ENCODE data around the gene UBXN2A.

DNA sequence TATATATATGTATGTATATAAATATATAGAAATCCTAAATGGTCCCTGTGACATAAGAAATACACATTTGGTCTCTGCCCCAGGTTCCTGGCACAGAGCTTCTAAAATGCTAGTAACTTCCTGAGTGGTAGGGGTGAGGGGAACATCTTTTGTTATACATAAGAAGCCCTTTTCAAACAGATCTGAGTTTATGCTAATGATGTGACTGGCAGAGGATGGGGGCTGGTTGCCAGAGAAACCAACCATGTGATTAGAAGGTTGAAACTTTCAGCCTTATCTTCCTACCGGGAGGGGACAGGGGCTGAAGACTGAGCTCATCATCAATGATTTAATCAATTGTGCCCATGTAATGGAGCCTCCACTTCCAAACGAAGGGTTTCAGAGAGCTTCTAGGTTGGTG is 86.0 kb downstream of the UBXN2A start:
- TF ChIP-seq EZH2phosphoT487 (IDR thresholded peaks at IDR 0.05; ENCODE audit: insufficient read depth, low read depth) (no peak), EZH2 (IDR thresholded peaks at IDR 0.05; ENCODE audit: insufficient read depth, poor library complexity, severe bottlenecking) (no peak)

All from GM23248 (cell line).